ENCODE results near the gene RHOXF1. TPM values are rescaled to one million over a fixed set of nuclear protein-coding genes. Genes with fewer than 3 reads are reported as not detected.
A peak's percentile ranks its signal among the peaks of the same experiment; 100 is the strongest.
"Not testable (repeated sequence)": the region's sequence is repeated elsewhere in the genome, so short reads cannot be mapped to it uniquely, and the experiment has no call there.

The RHOXF1 gene
- total RNA-seq, 1 experiment from 2014 or later, result not detected

GRCh38 chrX:120125444-120125843, 9.7 kb upstream of the RHOXF1 start:
- Histone ChIP-seq H3K4me3 (no peak overlapping the region), H3K9me3 (replicated peaks) (no peaks in the 10 kb centered on the region), H3K27ac (no peak overlapping the region), H3K4me1 (replicated peaks) (peaks cover 27% of the 10 kb centered on the region), H3K27me3 (replicated peaks) (no peaks in the 10 kb centered on the region), H3K36me3 (no peaks in the 10 kb centered on the region)
- peak in 1 of 2 experiments; percentile 3 for DNase-seq (ENCODE audit: low read depth in 1 of 2, low spot score in 2 of 2)

- DNase-seq (ENCODE audit: low read depth in 1 of 2, low spot score in 2 of 2), result peak; percentile 72 to 85
- Histone ChIP-seq H3K36me3 (no peaks in the 10 kb centered on the region), H3K4me1 (replicated peaks) (peaks cover 26% of the 10 kb centered on the region), H3K27me3 (replicated peaks) (no peaks in the 10 kb centered on the region), H3K9me3 (replicated peaks) (no peaks in the 10 kb centered on the region), H3K27ac (peak overlapping the region; percentile 80), H3K4me3 (peak overlapping the region; percentile 37)
These were observed 4.5 kb upstream of the RHOXF1 start for GRCh38 chrX:120120223-120120622.

- H3K4me1 ChIP-seq (replicated peaks), result no peaks in the 10 kb centered on the region
- H3K9me3 ChIP-seq (replicated peaks), result no peaks in the 10 kb centered on the region
- DNase-seq (ENCODE audit: low read depth in 1 of 2, low spot score in 2 of 2), result no peak
- H3K27ac ChIP-seq, result no peak overlapping the region
- H3K4me3 ChIP-seq, result no peak overlapping the region
- no peaks in the 10 kb centered on the region for H3K27me3 ChIP-seq (replicated peaks)
- no peaks in the 10 kb centered on the region for H3K36me3 ChIP-seq
These were observed 4.1 kb downstream of the RHOXF1 start for GRCh38 chrX:120111611-120112010.

- H3K27ac ChIP-seq, result no peak overlapping the region
- H3K27me3 ChIP-seq (replicated peaks), result no peaks in the 10 kb centered on the region
- no peaks in the 10 kb centered on the region for H3K4me1 ChIP-seq (replicated peaks)
- no peak for DNase-seq (ENCODE audit: low read depth in 1 of 2, low spot score in 2 of 2)
- no peak overlapping the region for H3K4me3 ChIP-seq
- H3K36me3 ChIP-seq, result no peaks in the 10 kb centered on the region
- H3K9me3 ChIP-seq (replicated peaks), result no peaks in the 10 kb centered on the region
These were observed 6.3 kb downstream of the RHOXF1 start for GRCh38 chrX:120109378-120109777.

GRCh38 chrX:120104707-120105106, 11.0 kb downstream of the RHOXF1 start:
- not testable (repeated sequence) for H3K27ac ChIP-seq; DNase-seq (ENCODE audit: low read depth in 1 of 2, low spot score in 2 of 2); H3K4me1 ChIP-seq (replicated peaks); H3K36me3 ChIP-seq; H3K9me3 ChIP-seq (replicated peaks); H3K27me3 ChIP-seq (replicated peaks); H3K4me3 ChIP-seq

- not testable (repeated sequence) for H3K4me1 ChIP-seq (replicated peaks); H3K4me3 ChIP-seq; H3K9me3 ChIP-seq (replicated peaks); DNase-seq (ENCODE audit: low read depth in 1 of 2, low spot score in 2 of 2); H3K27me3 ChIP-seq (replicated peaks); H3K36me3 ChIP-seq; H3K27ac ChIP-seq
These were observed 14.7 kb downstream of the RHOXF1 start for GRCh38 chrX:120101057-120101456.

GRCh38 chrX:120090208-120090607, 25.5 kb downstream of the RHOXF1 start:
- no peaks in the 10 kb centered on the region for H3K9me3 ChIP-seq (replicated peaks)
- H3K27ac ChIP-seq, result no peak overlapping the region
- H3K27me3 ChIP-seq (replicated peaks), result no peaks in the 10 kb centered on the region
- no peaks in the 10 kb centered on the region for H3K4me1 ChIP-seq (replicated peaks)
- H3K36me3 ChIP-seq, result no peaks in the 10 kb centered on the region
- DNase-seq (ENCODE audit: low read depth in 1 of 2, low spot score in 2 of 2), result no peak
- no peak overlapping the region for H3K4me3 ChIP-seq

- Histone ChIP-seq H3K9me3 (replicated peaks) (no peaks in the 10 kb centered on the region), H3K27ac (no peak overlapping the region), H3K27me3 (replicated peaks) (no peaks in the 10 kb centered on the region), H3K4me1 (replicated peaks) (no peaks in the 10 kb centered on the region), H3K36me3 (no peaks in the 10 kb centered on the region), H3K4me3 (no peak overlapping the region)
- DNase-seq (ENCODE audit: low read depth in 1 of 2, low spot score in 2 of 2), result no peak
These were observed 28.3 kb downstream of the RHOXF1 start for GRCh38 chrX:120087289-120088017.

- not testable (repeated sequence) for H3K27me3 ChIP-seq (replicated peaks); H3K9me3 ChIP-seq (replicated peaks); DNase-seq (ENCODE audit: low read depth in 1 of 2, low spot score in 2 of 2); H3K36me3 ChIP-seq; H3K27ac ChIP-seq; H3K4me1 ChIP-seq (replicated peaks); H3K4me3 ChIP-seq
These were observed 30.0 kb downstream of the RHOXF1 start for GRCh38 chrX:120085553-120086185.

GRCh38 chrX:120077590-120077989, 38.1 kb downstream of the RHOXF1 start, which contains the start of gene RHOXF2B:
Gene RHOXF2B (minus strand): TSS chrX:120077690. CDS start chrX:120077552, 138 bp downstream.
- H3K27ac ChIP-seq; H3K27me3 ChIP-seq (replicated peaks): not testable (repeated sequence)

GRCh38 chrX:120066169-120066568, 49.5 kb downstream of the RHOXF1 start:
- H3K36me3 ChIP-seq, H3K27ac ChIP-seq, H3K4me3 ChIP-seq: not testable (repeated sequence)

More at GRCh38 chrX:120077590-120077989, 38.1 kb downstream of the RHOXF1 start, which contains the start of gene RHOXF2B:
- not testable (repeated sequence) for H3K9me3 ChIP-seq (replicated peaks); H3K4me3 ChIP-seq; H3K36me3 ChIP-seq; H3K4me1 ChIP-seq (replicated peaks); DNase-seq (ENCODE audit: low read depth in 1 of 2, low spot score in 2 of 2)

More at GRCh38 chrX:120066169-120066568, 49.5 kb downstream of the RHOXF1 start:
- H3K4me1 ChIP-seq (replicated peaks); H3K27me3 ChIP-seq (replicated peaks); H3K9me3 ChIP-seq (replicated peaks); DNase-seq (ENCODE audit: low read depth in 1 of 2, low spot score in 2 of 2): not testable (repeated sequence)

Other genes with a start within 250 kb of the RHOXF1 start
- gene RNF113A, start 244.2 kb downstream of the RHOXF1 start, total RNA-seq (2014; rRNA removed; shearing (Covaris generic)), result 14.8 and 15.8 TPM in 2 replicates
- 82.7 and 118 TPM in 2 replicates for gene NDUFA1, start 244.1 kb downstream of the RHOXF1 start, total RNA-seq (2014; rRNA removed; shearing (Covaris generic))
- gene AKAP14, start 220.0 kb downstream of the RHOXF1 start, total RNA-seq (2014; rRNA removed; shearing (Covaris generic)), result not detected in 2 replicates
- gene NKAP, start 172.2 kb downstream of the RHOXF1 start, total RNA-seq (2014; rRNA removed; shearing (Covaris generic)), result 4.2 and 7.3 TPM in 2 replicates
- not detected in 2 replicates for gene RHOXF2B, start 38.2 kb downstream of the RHOXF1 start, total RNA-seq (2014; rRNA removed; shearing (Covaris generic))
- not detected in 2 replicates for gene RHOXF2, start 42.7 kb upstream of the RHOXF1 start, total RNA-seq (2014; rRNA removed; shearing (Covaris generic))
- gene ZBTB33, start 134.9 kb upstream of the RHOXF1 start, total RNA-seq (2014; rRNA removed; shearing (Covaris generic)), result 14.2 and 14.3 TPM in 2 replicates
- gene TMEM255A, start 195.5 kb upstream of the RHOXF1 start, total RNA-seq (2014; rRNA removed; shearing (Covaris generic)), result 0.16 TPM in 1 of 2 replicates, not detected in the other
- gene ATP1B4, start 246.2 kb upstream of the RHOXF1 start, total RNA-seq (2014; rRNA removed; shearing (Covaris generic)), result not detected in 2 replicates

Measured in SJSA1 (cell line).